Neural crest cell (in vitro differentiated cells): ENCODE data around the gene NDUFV2. TPM values are rescaled to one million over a fixed set of nuclear protein-coding genes. Genes with fewer than 3 reads are reported as not detected.
"Not testable (repeated sequence)": the region's sequence is repeated elsewhere in the genome, so short reads cannot be mapped to it uniquely, and the experiment has no call there.

Source experiments
- DNase-seq: peaks from one replicate; pipeline ENCODE4 v3.0.0; 2021; ENCODE audit warnings: low read depth, mixed read lengths, low spot score
- H3K27ac Mint-ChIP-seq: one replicate; pipeline ENCODE4 v1.8.0; 2021; ENCODE audit warnings: mild to moderate bottlenecking, mixed read lengths; ENCODE audit not compliant: unreplicated experiment
- H3K27me3 Mint-ChIP-seq: 2 replicates; pipeline ENCODE4 v1.8.0; 2021; ENCODE audit warnings: low read depth, mild to moderate bottlenecking, mixed read lengths
- H3K36me3 Mint-ChIP-seq: 2 replicates; pipeline ENCODE4 v1.8.0; 2021; ENCODE audit warnings: low read depth, mild to moderate bottlenecking, mixed read lengths
- H3K4me1 Mint-ChIP-seq: 2 replicates; pipeline ENCODE4 v1.8.0; 2021; ENCODE audit warnings: mixed read lengths
- H3K4me3 Mint-ChIP-seq: one replicate; pipeline ENCODE4 v1.8.0; 2021; ENCODE audit warnings: mild to moderate bottlenecking, mixed read lengths
- H3K9me3 Mint-ChIP-seq: 2 replicates; pipeline ENCODE4 v1.8.0; 2021; ENCODE audit warnings: mixed read lengths
- CTCF ChIP-seq: fragments of 200-600 bp; sonication (generic); conservative IDR thresholded peaks from 2 replicates; pipeline ENCODE4 v1.5.0; 2021; ENCODE audit warnings: antibody characterized with exemption, mild to moderate bottlenecking
- total RNA-seq: library from RNA; stranded (reverse); gene quantifications from 2 replicates; pipeline ENCODE4 v1.2.1, GENCODE V29; 2021

The NDUFV2 gene
- total RNA-seq, 1 donor from 2014 or later = 144 TPM

GRCh38 chr18:9082711-9083510 is 19.6 kb upstream of the NDUFV2 start:
- H3K4me1 Mint-ChIP-seq = peaks cover 16% of the 10 kb centered on the region
- DNase-seq = no peak
- no peak overlapping the region for H3K27ac Mint-ChIP-seq
- no peaks in the 10 kb centered on the region for H3K36me3 Mint-ChIP-seq
- no peaks in the 10 kb centered on the region for H3K27me3 Mint-ChIP-seq
- TF ChIP-seq CTCF = no peak
- no peak overlapping the region for H3K4me3 Mint-ChIP-seq
- H3K9me3 Mint-ChIP-seq = no peaks in the 10 kb centered on the region

GRCh38 chr18:9086015-9086414 is 16.5 kb upstream of the NDUFV2 start:
- Mint-ChIP-seq H3K4me3 (no peak overlapping the region), H3K36me3 (no peaks in the 10 kb centered on the region), H3K27me3 (no peaks in the 10 kb centered on the region), H3K27ac (no peak overlapping the region), H3K4me1 (peaks cover 1% of the 10 kb centered on the region), H3K9me3 (no peaks in the 10 kb centered on the region)
- TF ChIP-seq CTCF = no peak
- no peak for DNase-seq

GRCh38 chr18:9086624-9087023 is 15.9 kb upstream of the NDUFV2 start:
- Mint-ChIP-seq H3K27me3 (no peaks in the 10 kb centered on the region), H3K9me3 (no peaks in the 10 kb centered on the region), H3K4me3 (no peak overlapping the region), H3K4me1 (no peaks in the 10 kb centered on the region), H3K27ac (no peak overlapping the region), H3K36me3 (no peaks in the 10 kb centered on the region)
- no peak for DNase-seq
- no peak for TF ChIP-seq CTCF

- Mint-ChIP-seq H3K9me3 (no peaks in the 10 kb centered on the region), H3K36me3 (no peaks in the 10 kb centered on the region), H3K27me3 (no peaks in the 10 kb centered on the region), H3K4me1 (no peaks in the 10 kb centered on the region), H3K4me3 (no peak overlapping the region), H3K27ac (no peak overlapping the region)
- no peak for TF ChIP-seq CTCF
- DNase-seq = no peak
These were observed 15.4 kb upstream of the NDUFV2 start for GRCh38 chr18:9087144-9087543.

GRCh38 chr18:9088252-9088651 is 14.2 kb upstream of the NDUFV2 start:
- Mint-ChIP-seq H3K27ac (no peak overlapping the region), H3K36me3 (no peaks in the 10 kb centered on the region), H3K27me3 (no peaks in the 10 kb centered on the region), H3K9me3 (no peaks in the 10 kb centered on the region), H3K4me3 (no peak overlapping the region), H3K4me1 (no peaks in the 10 kb centered on the region)
- no peak for DNase-seq
- TF ChIP-seq CTCF = no peak

GRCh38 chr18:9088727-9089126 is 13.8 kb upstream of the NDUFV2 start:
- H3K27me3 Mint-ChIP-seq, DNase-seq, H3K36me3 Mint-ChIP-seq, H3K4me3 Mint-ChIP-seq, H3K27ac Mint-ChIP-seq, H3K4me1 Mint-ChIP-seq, H3K9me3 Mint-ChIP-seq: not testable (repeated sequence)
